Left ventricle myocardium inferior (tissue), 1 donor: ENCODE data around the gene KRT75. TPM values are rescaled to one million over a fixed set of nuclear protein-coding genes. Genes with fewer than 3 reads are reported as not detected.

Experiments
- DNase-seq: peaks from one replicate; pipeline ENCODE4 v3.0.0-alpha.2; 2020
- H3K27ac ChIP-seq: fragments of 200-600 bp; replicated peaks from 2 replicates; pipeline ENCODE4 v1.8.0; 2021
- H3K27me3 ChIP-seq: fragments of 200-600 bp; 2 replicates; pipeline ENCODE4 v1.8.0; 2021; ENCODE audit warnings: low read depth
- H3K36me3 ChIP-seq: fragments of 200-600 bp; 2 replicates; pipeline ENCODE4 v1.8.0; 2021
- H3K4me1 ChIP-seq: fragments of 200-600 bp; 2 replicates; pipeline ENCODE4 v1.8.0; 2021
- H3K4me3 ChIP-seq: fragments of 200-600 bp; 2 replicates; pipeline ENCODE4 v1.8.0; 2021; ENCODE audit warnings: mild to moderate bottlenecking, moderate library complexity
- H3K9me3 ChIP-seq: fragments of 200-600 bp; replicated peaks from 2 replicates; pipeline ENCODE4 v1.8.0; 2021
- intact Hi-C: fragments of 100-400 bp; cut with micrococcal nuclease; formaldehyde crosslinking; loops from one replicate; pipeline ENCODE4 v1.11.0; 2022
- total RNA-seq: library from RNA; stranded (reverse); fragmentation: NEBNext Ultra II Directional; extraction: Animal tissue kit (Norgen Biotek cat#: 25700); gene quantifications from one replicate; pipeline ENCODE4 v1.2.1, GENCODE V29; 2021
- TF ChIP-seq, protein P1 (sequence below): fragments of 200-600 bp; IDR thresholded peaks from 2 replicates; pipeline ENCODE4 v1.8.0; 2021; ENCODE audit warnings: antibody characterized with exemption, mild to moderate bottlenecking, borderline replicate concordance
- donor health status: DM: no; HTN: yes; CAD: no; lungs with severe emphysema.

Gene KRT75
- total RNA-seq, 1 donor from 2014 or later, result not detected

DNA sequence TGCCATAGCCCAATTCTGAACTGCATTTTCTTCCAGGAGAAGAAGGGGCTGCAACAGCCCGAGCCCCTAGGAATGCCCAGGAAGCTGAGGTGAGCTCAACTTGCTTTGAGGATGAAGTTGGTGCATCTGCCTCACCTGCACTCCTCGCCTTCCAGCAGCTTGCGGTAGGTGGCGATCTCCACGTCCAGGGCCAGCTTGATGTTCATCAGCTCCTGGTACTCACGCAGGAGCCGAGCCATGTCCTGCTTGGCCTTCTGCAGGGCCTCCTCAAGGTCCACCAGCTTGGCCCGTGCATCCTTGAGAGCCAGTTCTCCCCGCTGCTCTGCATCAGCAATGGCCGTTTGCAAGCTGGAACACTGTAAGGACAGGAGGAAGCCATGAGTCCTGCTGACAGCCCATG is 6.0 kb downstream of the KRT75 start:
- no peak for DNase-seq
- no peak overlapping the region for H3K27ac ChIP-seq
- peaks cover 67% of the 10 kb centered on the region for H3K27me3 ChIP-seq
- no peaks in the 10 kb centered on the region for H3K4me1 ChIP-seq
- intact Hi-C loops, result no loop called here
- no peaks in the 10 kb centered on the region for H3K36me3 ChIP-seq
- no peaks in the 10 kb centered on the region for H3K9me3 ChIP-seq
- no peak overlapping the region for H3K4me3 ChIP-seq
- TF ChIP-seq, protein P1, sequence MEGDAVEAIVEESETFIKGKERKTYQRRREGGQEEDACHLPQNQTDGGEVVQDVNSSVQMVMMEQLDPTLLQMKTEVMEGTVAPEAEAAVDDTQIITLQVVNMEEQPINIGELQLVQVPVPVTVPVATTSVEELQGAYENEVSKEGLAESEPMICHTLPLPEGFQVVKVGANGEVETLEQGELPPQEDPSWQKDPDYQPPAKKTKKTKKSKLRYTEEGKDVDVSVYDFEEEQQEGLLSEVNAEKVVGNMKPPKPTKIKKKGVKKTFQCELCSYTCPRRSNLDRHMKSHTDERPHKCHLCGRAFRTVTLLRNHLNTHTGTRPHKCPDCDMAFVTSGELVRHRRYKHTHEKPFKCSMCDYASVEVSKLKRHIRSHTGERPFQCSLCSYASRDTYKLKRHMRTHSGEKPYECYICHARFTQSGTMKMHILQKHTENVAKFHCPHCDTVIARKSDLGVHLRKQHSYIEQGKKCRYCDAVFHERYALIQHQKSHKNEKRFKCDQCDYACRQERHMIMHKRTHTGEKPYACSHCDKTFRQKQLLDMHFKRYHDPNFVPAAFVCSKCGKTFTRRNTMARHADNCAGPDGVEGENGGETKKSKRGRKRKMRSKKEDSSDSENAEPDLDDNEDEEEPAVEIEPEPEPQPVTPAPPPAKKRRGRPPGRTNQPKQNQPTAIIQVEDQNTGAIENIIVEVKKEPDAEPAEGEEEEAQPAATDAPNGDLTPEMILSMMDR, result no peak

DNA sequence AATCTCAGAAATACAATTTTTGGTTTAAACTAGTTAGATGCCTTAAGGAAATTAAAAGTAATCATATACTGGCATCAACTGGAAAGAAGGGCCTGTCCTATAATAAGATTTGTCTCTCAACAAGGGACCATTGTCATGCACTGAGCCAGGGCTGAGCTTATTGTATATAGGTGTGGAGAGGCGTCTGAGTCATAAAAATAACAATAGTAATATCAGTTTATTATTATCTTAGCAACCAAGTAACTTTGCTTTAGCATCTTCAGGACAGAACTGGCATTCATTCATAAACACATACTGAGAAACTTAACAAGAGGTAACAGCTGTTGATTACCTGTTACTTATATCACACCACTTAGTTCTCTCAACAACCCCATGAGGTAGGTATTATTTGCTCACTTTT is 7.1 kb downstream of the KRT75 start:
- DNase-seq, result no peak
- intact Hi-C loops, result no loop called here
- no peaks in the 10 kb centered on the region for H3K4me1 ChIP-seq
- no peaks in the 10 kb centered on the region for H3K36me3 ChIP-seq
- TF ChIP-seq, protein P1, result no peak
- no peaks in the 10 kb centered on the region for H3K9me3 ChIP-seq
- H3K27ac ChIP-seq, result no peak overlapping the region
- H3K27me3 ChIP-seq, result peaks cover 61% of the 10 kb centered on the region
- H3K4me3 ChIP-seq, result no peak overlapping the region

DNA sequence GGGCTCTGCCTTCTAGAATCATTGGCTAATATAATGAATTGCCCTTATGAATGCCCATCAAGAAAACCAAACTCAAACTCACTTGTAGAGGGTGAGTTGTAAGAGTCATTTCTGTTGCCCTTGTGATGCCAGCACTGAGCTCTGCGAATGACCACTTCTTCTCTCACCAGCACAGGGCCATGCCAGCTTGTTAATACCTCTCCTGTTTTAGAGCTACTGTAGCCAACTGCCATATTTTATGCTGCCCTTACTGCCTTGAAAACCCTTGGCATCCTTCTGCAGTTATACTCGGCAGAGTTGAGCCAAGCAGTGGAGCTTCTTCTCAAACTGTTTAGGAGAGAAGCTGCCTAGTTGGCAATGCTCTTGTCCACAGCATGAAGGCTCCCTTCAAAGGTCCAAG is 8.1 kb downstream of the KRT75 start:
- DNase-seq, result no peak
- H3K27me3 ChIP-seq, result peaks cover 60% of the 10 kb centered on the region
- intact Hi-C loops, result no loop called here
- no peaks in the 10 kb centered on the region for H3K9me3 ChIP-seq
- no peak overlapping the region for H3K27ac ChIP-seq
- no peaks in the 10 kb centered on the region for H3K36me3 ChIP-seq
- TF ChIP-seq, protein P1, result no peak
- no peaks in the 10 kb centered on the region for H3K4me1 ChIP-seq
- H3K4me3 ChIP-seq, result no peak overlapping the region

DNA sequence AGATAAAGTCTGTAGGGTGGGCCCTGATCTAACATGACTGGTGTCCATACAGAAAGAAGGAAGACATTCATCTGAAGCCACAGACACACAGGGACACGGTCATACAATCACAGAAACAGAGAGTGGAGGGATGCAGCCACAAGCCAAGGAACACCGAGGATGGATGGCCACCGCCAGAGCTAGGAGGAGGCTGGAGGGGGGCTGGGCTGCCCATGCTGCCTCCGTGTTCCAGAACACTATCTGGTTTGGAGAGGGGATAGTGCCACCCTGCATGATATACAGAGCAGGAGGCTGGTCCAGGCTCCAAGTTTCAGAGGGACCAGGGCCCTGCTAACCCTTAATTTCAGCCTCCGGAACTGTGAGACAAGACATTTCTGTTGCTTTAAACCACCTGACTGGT is 8.7 kb downstream of the KRT75 start:
- Histone ChIP-seq H3K4me1 (no peaks in the 10 kb centered on the region), H3K9me3 (no peaks in the 10 kb centered on the region), H3K27ac (no peak overlapping the region), H3K36me3 (no peaks in the 10 kb centered on the region), H3K27me3 (peaks cover 56% of the 10 kb centered on the region), H3K4me3 (no peak overlapping the region)
- no peak for DNase-seq
- intact Hi-C loops, result no loop called here
- TF ChIP-seq, protein P1, result no peak

DNA sequence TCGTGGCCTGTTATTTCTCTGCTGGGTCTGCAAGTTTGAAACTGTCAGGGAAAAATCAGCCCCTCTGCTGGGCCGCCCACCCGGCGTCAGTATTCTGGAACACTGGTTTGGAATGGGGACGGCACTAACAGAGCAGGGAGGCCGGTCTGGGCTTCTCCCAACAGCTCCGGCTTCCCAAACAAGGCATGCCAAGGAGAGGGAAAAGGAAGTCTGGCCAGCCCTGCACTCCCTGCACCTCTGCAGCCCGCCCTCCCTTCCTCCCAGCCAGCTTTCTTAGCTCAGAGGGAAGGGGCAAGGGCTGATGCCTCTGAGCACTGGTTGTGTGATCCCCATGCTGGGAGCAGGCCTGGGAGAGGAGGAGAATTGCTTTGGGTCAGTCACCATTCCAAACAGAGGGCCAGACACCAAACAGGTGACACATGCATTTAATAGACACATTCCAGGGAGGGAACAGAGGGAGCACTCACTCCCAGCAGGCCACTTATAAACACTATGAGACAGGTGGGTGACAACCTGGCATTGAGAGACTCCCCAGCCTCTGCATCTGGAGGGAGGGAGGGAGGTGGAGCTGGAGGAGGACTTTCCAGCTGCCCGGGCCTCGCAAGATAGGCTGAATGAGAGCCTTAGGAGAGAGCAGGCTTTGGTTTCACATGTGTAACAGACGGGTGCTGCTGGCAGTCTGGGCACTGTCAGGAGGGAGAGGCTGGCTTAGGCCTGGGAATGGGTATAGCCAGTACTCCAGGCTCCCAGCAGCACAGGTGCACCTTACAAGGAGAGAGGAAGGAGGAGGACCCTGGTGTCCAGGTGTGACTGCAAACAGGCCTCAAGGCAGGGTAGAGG is 10.3 kb downstream of the KRT75 start:
- H3K36me3 ChIP-seq, result no peaks in the 10 kb centered on the region
- no peaks in the 10 kb centered on the region for H3K9me3 ChIP-seq
- DNase-seq, result no peak
- H3K4me3 ChIP-seq, result no peak overlapping the region
- H3K27me3 ChIP-seq, result peaks cover 50% of the 10 kb centered on the region
- TF ChIP-seq, protein P1, result no peak
- H3K4me1 ChIP-seq, result no peaks in the 10 kb centered on the region
- intact Hi-C loops, result no loop called here
- H3K27ac ChIP-seq, result no peak overlapping the region
